HG02973 (cell line): Measurements from ENCODE around the gene EIF2A.

Experiments used
- ATAC-seq: cut with Tn5 transposase; IDR thresholded peaks from one replicate; pipeline ENCODE4 v1.9.1; 2021; ENCODE audit warnings: moderate library complexity; ENCODE audit not compliant: unreplicated experiment

EIF2A gene

DNA sequence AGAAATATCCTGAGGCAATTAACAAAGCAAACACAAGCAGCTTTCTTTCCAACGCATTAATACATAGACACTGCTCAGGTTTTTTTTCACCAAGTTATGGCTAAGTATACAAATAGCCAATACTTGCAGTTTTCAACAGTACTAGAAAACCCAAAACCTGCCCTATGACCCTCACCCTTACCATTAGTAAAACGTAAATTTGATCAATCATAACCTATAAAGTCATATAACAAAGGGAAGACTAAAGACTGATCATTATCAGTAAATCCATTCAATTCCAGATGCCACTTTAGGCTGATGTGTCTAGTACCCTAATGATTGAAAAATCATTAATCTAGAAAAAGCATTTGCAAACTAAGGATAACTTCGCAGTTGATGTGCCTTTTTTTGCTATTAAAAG, 3.5 kb upstream of the EIF2A start:
- ATAC-seq: no peak

DNA sequence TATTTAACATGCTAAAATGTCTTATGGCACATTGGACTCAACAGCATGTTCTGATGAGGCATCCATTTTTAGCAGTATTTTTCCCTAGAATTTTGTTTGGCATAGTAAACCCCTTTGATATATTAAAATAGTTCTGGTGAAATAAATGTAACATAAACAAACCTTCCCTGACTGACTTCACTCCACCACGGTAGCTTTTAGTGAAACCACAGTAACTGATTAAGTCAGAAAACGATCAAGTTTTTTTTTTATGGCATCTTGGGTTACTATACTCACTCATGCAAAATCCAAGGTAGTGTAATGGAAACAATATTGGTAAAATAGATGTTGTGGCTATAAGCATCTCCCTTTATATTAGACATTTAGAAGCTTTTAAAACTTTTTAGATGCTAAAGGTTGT, 3.1 kb upstream of the EIF2A start:
- no peak for ATAC-seq

DNA sequence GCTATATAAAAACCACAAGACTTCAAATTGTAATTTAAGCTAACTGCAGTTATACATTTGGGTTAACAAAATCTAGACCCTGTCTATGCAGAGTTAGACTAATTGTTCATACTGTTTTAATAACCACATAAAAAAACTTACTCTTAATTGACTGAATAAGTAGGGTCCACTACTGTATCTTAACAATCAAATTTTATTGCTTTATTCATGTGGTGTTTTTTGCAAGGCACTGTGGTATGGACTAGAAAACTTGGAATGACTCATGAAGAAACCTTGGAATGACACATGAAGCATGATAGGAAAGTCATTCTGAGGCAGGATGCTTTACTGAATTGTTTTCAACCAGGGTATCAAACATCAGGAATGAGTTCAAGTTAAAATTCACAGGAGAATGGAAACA, 2.5 kb upstream of the EIF2A start:
- no peak for ATAC-seq

DNA sequence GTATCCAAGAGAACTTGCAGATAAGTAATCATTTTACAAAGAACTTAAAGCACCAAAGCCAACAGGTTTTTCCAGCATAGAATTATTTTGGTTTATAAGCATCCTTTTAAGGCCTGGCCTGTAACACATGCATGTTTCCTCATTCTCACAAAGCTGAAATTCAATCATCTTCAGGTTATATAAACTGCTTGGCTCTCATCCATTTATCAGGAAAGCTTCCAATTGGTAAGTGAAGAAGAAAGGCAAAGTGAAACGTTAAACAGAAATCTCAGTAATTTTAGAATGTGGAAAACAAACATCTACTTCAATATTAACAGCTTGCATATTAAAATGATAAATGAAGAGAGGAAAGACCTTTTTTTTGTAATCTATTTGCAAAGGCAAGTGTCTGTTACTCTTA, 1.9 kb upstream of the EIF2A start:
- no peak for ATAC-seq

DNA sequence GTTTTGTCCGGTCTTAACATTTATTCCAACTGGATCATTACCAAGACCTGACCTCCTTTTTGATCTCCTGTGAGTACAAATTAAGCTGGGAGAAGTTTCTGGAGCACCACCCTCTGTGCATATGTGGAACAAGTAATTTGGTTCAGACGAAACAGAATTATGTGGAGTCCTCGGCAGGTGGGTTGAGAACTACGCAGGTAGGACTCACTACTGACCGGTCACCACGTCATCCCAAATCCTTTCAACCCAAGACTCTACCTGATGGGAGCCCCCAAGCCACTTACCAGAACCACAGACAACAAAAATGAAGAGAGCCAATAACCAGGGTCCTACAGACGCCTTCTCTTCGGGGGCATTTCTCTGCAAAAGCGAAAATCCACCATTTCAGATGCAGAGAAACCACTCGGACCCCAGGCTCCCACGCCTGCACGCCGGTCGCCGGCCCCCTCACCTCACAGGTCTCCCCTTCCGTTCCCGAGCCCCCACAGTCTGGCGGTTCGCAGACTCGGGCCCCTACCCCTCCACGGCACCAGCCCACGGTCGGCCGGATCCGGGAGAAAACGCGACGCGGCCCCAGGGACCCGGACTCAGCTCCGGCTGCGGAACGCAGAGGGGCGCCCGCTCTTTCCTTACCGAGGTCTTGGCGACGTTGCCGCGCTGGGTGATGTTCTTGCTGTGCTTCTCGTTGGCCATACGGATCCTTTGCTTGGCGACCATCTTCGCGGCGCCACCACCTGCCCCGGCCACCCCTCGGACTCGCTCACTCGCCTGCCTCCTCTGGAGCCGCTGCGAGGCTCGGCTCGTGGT, 965 bp upstream of the EIF2A start:
- ATAC-seq: no peak

DNA sequence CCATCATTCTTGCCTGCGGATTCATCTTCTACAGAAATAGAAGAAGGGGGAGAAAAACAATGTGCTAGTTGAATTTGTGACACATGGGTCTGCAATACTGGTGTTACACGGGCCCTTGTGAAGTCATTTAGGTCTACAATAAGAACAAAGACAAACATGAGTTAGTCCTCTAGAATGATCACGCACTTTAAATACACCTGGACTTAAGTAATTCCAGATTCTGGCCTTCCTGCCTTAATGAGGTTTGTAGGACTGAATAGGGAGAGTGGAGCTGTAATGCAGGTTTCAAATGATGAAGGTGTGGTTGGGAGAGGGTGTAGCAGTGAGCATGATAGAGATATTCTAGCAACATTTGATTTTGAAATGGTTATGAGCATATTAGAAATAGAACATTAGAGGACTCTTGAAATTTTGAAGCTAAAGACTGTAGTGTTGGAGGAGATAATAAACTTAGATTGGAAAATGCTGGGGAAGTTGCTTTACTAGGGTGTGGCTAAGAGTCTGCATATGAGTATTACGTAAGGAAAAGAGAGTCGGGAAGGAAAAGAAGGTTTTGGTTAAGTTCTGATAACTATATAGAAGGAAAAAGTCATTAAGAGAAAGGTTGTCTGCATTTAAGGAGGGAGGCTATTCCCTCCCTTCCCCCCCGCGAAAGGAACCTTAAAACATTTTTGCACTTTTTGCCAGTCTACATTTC, 606 bp downstream of the EIF2A start:
- no peak for ATAC-seq

DNA sequence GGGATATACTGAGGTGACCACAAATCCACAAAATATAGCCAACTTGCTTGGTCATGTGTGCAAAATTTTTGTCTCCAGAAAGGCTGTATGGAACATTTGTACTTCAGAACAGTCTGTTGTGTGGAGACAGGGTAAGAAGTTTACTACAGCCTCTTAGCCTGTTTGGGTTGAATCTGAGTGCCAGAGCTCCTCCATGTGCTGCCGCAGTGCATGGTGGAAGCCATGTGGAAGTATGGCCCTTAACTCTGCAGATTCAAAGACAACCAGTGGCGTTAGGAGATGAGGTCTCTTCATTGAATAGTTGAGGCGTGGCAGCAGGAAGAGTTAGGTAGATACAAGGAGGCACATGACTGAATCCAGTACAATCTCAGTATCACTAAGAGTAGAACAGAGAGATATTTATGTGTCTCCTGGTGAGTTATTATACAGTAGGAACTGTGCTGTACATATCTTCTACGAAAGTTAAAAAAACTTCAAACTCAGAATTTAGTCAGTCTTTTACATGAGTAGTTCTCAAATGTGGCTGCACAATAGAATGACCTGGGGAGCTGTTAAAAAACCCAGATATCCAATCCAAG, 9.4 kb downstream of the EIF2A start:
- no peak for ATAC-seq

DNA sequence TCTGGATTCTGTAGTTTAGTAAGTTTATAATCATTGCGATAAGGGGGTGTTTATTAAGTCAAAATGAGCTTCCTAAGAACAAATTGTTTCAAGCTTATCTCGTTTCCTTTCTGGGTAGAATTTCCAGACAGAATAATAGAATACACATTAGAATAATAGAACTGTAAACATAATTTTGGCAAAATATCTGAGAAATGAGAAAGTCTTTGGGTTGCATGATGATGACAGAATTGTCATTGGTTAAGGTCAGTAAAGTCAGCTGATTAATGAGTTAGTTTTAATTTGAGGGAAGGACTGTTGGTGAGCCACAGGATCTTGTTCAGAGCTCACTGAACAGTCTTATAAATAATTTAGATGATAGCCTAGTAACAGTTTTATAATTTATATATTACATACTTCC, 10.2 kb downstream of the EIF2A start:
- no peak for ATAC-seq

DNA sequence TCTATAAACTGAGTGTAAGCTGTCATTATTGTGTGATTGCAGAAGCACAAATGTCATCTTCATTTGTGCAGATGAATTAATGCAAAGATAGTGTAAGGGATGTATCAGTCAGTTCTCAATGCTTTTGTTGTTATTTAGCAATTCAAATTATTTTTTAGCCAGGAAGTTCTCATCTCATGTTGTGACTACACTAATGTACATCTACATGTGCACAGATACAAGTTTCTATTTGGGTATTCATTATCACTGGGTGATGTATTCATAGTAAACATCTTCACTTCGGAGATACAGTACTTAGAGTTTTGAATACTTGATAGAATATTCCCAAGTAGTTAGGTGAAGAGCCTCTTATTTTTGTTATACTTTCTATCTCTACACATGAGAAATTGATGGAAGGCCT, 11.1 kb downstream of the EIF2A start:
- ATAC-seq: no peak

DNA sequence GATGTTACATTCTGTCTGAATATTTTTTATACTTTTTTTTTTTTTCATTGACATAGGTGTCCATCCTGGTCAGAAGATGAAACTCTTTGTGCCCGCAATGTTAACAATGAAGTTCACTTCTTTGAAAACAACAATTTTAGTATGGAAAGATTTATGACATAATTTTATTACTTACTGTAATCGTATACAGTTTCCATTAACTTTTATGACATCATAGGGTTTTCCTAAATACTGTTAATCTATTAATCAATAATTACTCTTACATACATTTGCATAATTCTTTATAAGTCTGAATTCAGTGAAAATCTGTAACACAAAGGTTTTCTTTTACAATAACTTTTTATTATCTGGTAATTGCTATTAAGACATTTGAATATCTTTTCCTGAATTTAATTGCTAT, 17.7 kb downstream of the EIF2A start:
- no peak for ATAC-seq

DNA sequence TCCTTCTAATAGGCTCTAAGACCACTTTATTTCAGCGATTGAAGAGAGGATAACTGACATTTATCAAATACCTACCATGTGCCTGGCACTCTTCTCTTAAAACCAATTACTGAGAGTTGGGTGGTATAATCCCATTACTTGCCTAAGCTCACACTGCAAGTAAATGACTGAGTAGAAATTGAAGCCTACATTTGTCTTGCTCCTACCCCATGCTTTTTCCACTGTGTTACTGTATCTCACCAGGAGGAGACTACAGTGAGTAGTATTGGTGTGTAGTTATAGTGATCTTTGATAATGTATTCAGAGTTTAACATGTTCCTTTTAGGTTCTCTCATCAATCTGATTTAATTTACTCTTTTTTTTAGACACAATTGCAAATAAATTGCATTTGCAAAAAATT, 20.7 kb downstream of the EIF2A start:
- ATAC-seq: no peak

DNA sequence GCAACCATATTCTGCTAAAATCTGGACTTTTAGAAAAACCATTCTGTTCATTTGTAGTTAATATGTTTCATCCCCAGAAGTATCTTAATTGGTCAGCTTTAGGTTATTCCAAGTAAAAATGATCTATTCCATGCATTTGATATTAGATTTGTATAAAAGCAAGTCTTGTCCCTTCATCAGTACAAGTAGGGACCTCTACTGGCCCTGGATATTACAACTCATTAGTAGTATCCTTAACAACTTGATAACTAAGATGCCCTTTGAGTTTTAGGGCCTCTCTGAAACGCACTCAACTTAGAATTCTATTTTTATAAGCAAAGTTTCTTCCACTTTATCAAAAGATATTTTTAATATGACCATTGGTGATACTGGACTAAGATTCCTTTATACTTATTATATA, 31.3 kb downstream of the EIF2A start:
- no peak for ATAC-seq

DNA sequence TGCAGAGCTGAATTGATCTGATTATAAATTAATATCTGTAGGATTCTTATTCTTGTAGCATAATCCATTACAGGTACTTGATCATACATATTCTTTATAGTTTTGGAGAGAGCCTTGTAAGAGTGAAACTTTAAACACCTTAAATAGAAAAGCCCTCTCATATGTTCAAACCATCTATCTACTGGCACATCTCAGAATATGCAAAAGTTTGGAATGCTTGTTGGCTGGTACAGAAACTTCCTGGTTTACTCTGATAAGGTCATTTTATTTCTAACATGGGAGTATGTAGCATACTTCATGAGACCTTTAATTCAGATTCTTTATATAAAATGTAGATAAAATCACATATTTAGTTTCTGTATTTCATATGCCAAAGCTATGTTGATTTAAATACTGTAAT, 34.6 kb downstream of the EIF2A start:
- ATAC-seq: no peak

DNA sequence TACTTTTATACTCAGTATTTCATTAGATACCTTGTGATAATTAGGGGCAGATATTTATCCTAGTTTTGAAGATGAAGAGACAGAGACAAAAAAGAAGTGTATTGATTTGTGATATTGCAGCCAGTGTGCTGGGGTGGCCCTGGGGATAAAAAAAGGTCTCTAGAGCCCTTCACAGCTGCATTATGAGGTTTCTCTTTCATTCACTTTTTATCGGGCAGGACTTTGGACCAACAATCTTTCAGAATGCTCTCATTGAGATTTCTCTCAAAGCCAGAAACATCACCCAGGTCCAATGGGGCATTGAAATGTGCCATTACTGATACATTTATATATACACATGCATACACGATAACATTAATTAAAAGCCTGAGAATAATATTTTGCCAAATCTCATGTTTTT, 36.0 kb downstream of the EIF2A start:
- peak; percentile 50 for ATAC-seq

DNA sequence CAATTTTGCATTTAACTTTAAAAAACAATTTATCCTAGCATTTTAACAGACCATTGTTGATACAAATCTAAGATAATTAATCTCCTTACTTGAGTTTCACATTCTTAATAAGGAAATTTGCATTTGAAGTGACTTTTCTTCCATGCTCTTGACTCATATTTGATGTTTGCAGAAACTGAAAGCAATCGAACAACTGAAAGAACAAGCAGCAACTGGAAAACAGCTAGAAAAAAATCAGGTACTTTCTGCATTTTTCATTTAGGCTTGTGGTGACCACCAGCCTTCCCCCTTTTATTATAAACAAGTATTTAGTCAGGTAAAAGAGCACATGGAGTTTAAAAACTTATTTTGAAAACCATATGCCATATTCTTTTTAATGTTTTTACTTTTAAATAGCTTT, 36.4 kb downstream of the EIF2A start:
- ATAC-seq: peak; percentile 67

DNA sequence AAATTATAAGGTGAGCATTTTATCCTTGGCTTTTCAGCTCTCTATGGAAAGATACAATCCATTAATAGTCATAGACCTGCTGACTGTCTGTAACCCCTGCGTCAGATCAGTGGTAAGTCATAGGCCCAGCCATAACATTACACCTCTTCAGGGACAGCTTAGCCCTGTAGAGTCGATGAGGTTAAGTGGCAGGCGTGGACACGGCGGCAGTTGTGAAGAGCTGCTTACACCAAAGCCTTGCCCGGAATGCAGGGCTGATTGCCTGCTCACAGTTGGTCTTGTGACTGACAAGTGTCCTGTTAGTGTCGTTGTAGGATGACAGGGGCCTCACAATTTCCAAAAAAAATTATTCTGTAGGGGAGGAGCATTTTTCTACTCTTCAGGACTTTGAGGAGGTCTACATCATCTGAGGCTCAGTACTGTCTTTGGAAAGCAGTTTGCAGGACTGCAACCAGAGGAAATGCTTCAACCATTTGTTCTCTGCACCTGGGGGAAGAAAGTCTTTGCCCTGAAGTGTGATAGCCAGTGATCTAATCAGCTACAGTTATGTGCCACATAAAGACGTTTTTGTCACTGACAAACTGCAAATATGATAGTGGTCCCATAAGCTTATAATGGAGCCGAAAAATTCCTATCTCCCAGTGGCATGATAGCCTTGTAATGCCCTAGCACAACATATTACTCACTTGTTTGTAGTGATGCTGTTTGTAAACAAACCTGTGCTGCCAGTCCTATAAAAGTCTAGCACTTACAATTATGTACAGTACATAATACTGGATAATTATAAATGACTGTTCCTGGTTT, 41.6 kb downstream of the EIF2A start:
- no peak for ATAC-seq

DNA sequence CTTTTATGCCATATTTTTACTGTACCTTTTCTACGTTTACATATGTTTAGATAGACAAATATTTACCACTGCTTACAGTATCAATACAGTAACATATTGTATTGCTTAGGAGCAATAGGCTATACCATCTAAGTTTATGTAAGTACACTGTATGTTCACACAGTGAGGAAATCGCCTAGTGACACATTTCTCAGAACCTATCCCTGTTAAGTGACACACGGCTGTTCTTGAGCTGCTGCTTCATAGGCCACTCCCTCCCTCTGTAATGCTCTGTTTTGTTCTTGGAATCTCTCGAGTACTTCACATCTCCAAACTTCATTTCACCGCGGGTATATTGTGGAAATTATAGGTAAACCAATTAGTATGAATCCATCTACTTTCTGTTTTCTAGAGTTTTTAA, 43.2 kb downstream of the EIF2A start:
- ATAC-seq: no peak

DNA sequence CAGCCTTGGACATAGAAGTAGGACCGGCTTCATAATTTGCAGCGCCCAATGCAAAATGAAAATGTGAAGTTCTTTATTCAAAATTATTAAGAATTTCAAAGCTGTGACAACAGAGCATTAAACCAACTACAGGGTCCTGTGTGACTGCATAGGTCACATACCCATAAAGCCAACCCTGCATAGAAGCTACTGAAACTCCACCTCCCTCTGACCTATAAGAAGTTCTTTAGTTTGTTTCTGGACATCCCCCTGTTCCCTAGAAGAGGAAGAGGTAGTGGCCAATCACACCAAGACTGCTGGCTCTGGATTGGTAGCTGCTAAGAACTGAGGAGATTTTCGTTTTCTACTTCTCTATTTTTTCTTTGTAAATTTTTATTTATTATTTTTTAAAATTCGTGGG, 47.6 kb downstream of the EIF2A start:
- no peak for ATAC-seq

DNA sequence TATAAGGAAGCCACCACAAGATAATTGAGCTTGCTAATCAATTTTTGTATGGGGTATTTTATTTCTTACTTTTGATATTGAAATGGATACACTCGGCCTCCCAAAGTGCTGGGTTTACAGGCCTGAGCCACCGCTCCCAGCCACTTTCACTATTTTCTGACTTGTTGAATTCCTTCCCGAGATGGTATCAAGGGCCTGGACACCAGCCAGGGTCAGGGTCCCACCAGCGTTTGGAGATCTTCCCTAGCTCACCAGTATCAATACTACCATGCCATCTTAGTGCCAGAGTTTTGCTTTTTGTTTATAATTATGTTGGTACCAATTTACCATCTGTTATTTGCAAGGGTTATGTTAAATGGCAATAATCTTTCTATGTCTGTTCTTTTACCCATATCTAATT, 51.1 kb downstream of the EIF2A start:
- no peak for ATAC-seq

DNA sequence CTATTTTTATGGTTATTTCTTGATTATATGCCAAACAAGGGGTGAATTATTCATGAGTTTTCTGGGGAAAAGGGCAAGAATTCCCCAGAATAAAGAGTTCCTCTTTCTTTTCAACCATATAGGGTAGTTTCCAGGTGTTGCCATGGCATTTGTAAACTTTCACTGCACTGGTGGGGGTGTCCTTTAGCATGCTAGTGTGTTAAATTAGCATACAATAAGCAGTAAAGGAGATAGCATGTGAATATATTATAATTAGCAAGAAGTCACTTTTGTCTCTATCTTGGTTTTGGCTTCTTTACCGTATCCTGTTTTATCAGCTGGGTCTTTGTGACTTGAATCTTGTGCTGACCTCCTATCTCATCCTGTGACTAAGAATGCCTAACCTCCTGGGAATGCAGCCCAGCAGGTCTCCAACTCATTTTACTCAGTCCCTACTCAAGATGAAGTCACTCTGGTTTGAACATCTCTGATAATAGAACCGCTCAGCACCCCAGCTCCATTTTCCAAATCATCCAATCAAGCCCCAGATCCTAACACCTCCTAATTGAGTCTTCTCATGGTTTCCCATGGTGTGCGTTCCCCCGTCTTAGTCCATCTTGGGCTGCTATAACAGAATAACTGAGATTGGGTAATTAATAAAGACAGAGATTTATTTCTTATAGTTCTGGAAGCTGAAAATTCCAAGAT, 53.2 kb downstream of the EIF2A start:
- no peak for ATAC-seq
